IPS-18a (cell line): ENCODE data around the gene ITGB3.

Experiments
- H3K27ac ChIP-seq: one replicate; pipeline ENCODE4 v1.5.1; 2013; ENCODE audit warnings: low read length
- H3K27me3 ChIP-seq: one replicate; pipeline ENCODE4 v1.6.1; 2013; ENCODE audit warnings: mild to moderate bottlenecking, low read length; ENCODE audit not compliant: control insufficient read depth, insufficient read depth
- H3K36me3 ChIP-seq: one replicate; pipeline ENCODE4 v1.6.1; 2013; ENCODE audit warnings: low read depth, low read length; ENCODE audit not compliant: control insufficient read depth
- H3K4me1 ChIP-seq: one replicate; pipeline ENCODE4 v1.6.1; 2013; ENCODE audit warnings: low read depth, low read length; ENCODE audit not compliant: control insufficient read depth
- H3K4me3 ChIP-seq: one replicate; pipeline ENCODE4 v1.5.1; 2013; ENCODE audit warnings: low read length
- H3K9ac ChIP-seq: one replicate; pipeline ENCODE4 v1.6.1; 2013; ENCODE audit warnings: mild to moderate bottlenecking, low read length, moderate library complexity
- H3K9me3 ChIP-seq: one replicate; pipeline ENCODE4 v1.6.1; 2013; ENCODE audit warnings: low read depth, low read length; ENCODE audit not compliant: control insufficient read depth

Gene ITGB3

DNA sequence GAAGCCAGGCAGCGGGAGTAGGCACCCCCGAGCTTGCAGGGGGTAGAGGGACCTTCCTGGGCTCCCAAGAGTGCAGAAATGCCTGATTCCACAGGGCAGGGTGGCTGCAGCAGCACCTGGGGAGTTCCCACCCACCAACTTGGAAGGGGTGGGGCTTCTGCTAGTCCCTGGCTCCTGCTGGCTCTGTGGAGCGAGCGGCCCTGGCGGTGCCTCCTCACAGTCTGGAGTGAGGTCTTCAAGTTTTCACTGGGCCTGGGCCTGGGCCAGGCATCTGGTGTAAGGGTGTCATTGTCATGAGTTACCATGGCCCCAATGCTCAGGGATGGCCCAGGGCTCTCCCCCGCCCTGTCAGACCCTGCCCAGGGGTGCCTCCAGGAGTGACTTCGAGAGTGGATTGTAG, 15.8 kb upstream of the ITGB3 start:
- no peak overlapping the region for H3K9ac ChIP-seq
- H3K9me3 ChIP-seq: no peaks in the 10 kb centered on the region
- H3K27me3 ChIP-seq: no peaks in the 10 kb centered on the region
- no peak overlapping the region for H3K27ac ChIP-seq
- no peaks in the 10 kb centered on the region for H3K4me1 ChIP-seq
- H3K4me3 ChIP-seq: no peak overlapping the region
- H3K36me3 ChIP-seq: no peaks in the 10 kb centered on the region

DNA sequence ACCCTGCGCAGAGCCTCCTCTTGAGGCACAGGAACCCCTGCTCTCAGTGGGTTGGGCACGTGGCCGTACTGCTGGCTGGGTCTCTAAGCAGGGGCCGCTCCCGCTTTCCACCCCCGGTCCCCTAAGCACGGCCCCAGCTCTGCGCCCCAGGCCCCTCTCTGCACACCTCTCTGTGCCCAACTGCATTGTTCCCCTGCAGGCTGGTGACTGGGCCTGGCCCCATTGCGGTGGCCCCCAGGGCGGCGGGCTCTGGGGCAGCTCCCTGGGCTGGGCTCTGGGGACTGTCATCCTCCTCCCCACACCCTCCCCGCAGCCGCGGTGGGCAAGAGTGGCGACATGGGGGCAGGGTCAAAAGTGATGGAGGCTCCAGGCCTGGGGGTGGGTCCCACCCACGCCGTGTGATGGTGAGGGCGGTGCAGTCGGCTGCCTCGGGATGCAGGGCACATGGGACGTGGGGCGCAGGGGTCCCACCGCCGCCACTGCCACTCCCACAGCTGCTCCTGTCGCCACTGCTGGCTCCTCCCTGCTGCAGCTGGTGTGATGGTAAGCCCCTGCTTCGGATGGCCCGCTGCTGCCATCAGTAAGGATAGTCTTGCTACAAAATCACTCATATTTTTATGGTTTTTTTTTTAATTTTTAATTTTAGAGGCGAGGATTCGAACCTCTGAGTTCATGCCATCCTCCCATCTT, 15.2 kb upstream of the ITGB3 start:
- H3K9me3 ChIP-seq: no peaks in the 10 kb centered on the region
- no peak overlapping the region for H3K4me3 ChIP-seq
- no peaks in the 10 kb centered on the region for H3K27me3 ChIP-seq
- H3K27ac ChIP-seq: no peak overlapping the region
- no peak overlapping the region for H3K9ac ChIP-seq
- H3K36me3 ChIP-seq: no peaks in the 10 kb centered on the region
- no peaks in the 10 kb centered on the region for H3K4me1 ChIP-seq

DNA sequence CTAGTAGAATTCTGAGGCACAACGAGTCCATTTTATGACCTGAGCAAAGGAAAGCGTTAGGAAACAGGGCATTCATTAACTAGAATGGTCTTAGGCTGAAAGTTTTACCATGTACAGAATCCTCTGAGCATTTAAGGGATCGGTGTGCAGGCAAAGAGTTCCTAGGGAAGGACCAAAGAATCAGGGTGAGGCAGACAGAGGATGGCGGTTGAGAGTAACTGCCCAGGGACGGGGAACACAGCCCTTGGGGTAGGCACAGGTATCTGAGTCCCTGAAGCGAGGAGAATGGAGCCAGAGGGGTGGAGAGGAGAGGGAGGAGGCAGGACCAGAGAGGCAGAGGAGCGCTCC, 14.0 kb upstream of the ITGB3 start:
- Histone ChIP-seq H3K27me3 (no peaks in the 10 kb centered on the region), H3K9ac (no peak overlapping the region), H3K4me1 (no peaks in the 10 kb centered on the region), H3K4me3 (no peak overlapping the region), H3K9me3 (no peaks in the 10 kb centered on the region), H3K36me3 (no peaks in the 10 kb centered on the region), H3K27ac (no peak overlapping the region)

DNA sequence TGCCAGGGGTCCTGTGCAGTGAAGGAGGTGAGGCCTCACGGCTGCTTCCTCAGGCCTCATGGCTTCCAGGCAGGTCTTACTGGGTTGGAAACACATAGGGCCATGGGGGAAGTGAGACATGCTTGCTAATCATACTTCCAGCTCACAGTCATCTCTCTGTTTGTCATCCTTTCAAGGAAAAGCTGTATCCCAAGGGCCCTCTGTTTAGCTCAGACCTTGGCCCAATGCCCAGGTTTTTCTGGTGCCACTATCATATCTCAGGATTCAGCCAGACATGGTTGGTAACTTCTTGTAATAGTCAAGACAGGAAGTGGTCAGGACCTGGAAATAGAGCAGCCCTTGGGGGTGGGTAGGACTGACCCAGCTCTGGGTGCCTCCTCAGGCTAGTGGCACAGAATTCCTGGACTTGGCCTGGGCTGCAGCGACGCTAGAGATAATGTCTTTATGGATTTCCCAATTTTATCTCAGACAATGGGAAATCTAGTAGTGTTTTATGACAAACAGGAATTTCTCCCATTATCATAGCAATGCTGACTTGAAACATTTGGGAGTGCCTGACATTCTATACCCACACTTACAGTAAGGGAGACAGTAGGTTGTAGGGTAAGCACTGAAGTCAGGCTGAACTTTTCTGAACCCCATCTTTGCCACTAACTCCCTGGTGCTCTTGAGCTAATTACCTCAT, 13.5 kb upstream of the ITGB3 start:
- Histone ChIP-seq H3K4me1 (no peaks in the 10 kb centered on the region), H3K36me3 (no peaks in the 10 kb centered on the region), H3K27me3 (no peaks in the 10 kb centered on the region), H3K9ac (no peak overlapping the region), H3K9me3 (no peaks in the 10 kb centered on the region), H3K4me3 (no peak overlapping the region), H3K27ac (no peak overlapping the region)

DNA sequence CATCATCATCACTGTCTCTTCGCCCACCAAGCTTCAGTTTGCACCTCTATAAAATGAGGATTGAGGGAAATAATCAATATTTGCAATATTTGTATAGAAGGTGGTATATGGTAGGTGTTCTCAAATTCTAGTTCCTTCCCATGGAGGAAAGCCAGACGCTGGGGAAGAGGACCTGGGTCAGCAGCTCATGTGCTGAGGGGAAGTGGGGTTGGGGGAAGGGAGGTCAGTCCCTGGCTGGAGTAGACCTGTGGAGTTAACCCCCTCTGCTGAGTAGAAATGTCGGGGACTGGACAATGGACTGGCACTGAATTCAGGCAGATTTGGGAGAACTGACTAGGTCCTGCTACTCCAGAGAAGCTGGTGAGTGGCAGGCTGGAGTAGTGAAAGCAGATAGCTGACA, 12.8 kb upstream of the ITGB3 start:
- Histone ChIP-seq H3K27ac (no peak overlapping the region), H3K9ac (no peak overlapping the region), H3K4me3 (no peak overlapping the region), H3K36me3 (no peaks in the 10 kb centered on the region), H3K9me3 (no peaks in the 10 kb centered on the region), H3K27me3 (no peaks in the 10 kb centered on the region), H3K4me1 (no peaks in the 10 kb centered on the region)

DNA sequence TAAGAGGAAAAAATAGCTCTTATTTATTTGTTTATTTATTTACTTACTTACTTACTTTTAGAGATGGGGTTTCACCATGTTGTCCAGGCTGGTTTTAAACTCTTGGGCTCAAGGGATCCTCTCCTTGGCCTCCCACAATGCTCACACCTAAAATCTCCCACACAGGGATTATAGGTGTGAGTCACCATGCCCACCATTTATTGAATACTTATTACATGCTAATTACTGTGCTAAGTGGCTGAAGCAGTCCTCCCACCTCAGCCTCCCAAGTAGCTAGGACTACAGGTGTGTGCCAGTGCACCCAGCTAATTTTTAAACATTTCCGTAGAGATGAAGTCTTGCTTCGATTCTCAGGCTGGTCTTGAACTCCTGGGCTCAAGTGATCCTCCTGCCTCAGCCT, 11.0 kb upstream of the ITGB3 start:
- H3K27ac ChIP-seq: no peak overlapping the region
- H3K36me3 ChIP-seq: no peaks in the 10 kb centered on the region
- no peaks in the 10 kb centered on the region for H3K27me3 ChIP-seq
- no peak overlapping the region for H3K4me3 ChIP-seq
- H3K9ac ChIP-seq: no peak overlapping the region
- H3K9me3 ChIP-seq: no peaks in the 10 kb centered on the region
- H3K4me1 ChIP-seq: no peaks in the 10 kb centered on the region

DNA sequence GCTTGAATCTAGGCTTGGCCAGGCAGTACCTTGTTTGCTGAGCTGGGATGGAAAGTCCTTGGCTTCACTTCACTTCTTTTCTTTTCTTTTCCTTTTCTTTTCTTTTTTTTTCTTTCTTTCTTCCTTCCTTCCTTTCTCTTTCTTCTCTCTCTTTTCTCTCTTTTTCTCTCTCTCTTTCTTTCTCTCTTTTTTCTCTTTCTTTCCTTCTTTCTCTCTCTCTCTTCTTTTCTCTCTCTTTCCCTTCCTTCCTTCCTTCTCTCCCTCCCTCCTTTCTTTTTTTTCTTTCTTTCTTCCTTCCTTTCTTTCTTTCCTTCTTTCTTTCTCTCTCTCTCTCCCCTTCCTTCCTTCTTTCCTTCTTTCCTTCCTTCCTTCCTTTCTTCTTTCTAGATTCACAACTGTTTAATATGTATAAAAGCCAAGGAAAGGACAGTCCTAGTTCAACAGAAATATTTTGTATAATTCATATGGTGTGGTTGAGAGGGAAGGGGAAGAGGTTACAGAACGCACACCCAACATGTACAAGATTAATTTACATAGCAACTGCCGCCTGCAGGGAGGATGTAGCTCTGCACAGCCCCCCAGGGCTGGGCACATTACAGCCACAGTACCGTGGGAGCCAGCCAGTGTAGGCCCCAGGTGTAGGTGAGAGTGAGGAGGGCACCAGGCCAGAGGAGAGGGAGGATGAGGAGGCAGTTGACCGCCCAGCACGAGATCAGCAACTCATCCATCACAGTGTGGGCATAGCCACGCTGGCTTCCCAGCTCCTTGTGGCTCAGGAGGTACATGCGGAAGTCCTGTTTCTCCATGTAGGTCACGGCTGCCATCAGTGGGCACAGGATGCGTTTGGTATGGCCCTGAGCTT, 9.7 kb upstream of the ITGB3 start:
- no peak overlapping the region for H3K4me3 ChIP-seq
- H3K9me3 ChIP-seq: no peaks in the 10 kb centered on the region
- H3K4me1 ChIP-seq: no peaks in the 10 kb centered on the region
- H3K9ac ChIP-seq: no peak overlapping the region
- no peaks in the 10 kb centered on the region for H3K27me3 ChIP-seq
- no peaks in the 10 kb centered on the region for H3K36me3 ChIP-seq
- no peak overlapping the region for H3K27ac ChIP-seq

DNA sequence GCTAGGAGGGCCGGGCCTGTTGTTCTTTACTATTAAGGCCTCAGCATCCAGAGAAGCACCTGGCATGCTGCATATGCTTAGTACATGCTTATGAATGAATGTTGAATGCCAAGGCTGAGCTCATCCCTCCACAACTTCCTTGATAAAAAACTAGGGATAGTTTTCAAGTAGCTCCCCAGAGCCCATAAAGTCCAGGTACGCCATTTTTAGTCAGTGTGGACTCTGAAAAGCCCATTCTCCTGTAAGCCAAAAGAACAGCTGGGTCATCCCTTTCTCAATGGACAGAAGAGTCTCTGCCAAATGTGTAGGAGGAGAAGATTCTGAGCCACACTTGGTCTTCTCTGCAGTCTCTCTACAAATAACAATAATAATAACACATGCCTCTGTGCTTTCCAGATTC, 8.9 kb upstream of the ITGB3 start:
- Histone ChIP-seq H3K4me1 (no peaks in the 10 kb centered on the region), H3K27ac (no peak overlapping the region), H3K9me3 (no peaks in the 10 kb centered on the region), H3K9ac (no peak overlapping the region), H3K4me3 (no peak overlapping the region), H3K27me3 (no peaks in the 10 kb centered on the region), H3K36me3 (no peaks in the 10 kb centered on the region)

DNA sequence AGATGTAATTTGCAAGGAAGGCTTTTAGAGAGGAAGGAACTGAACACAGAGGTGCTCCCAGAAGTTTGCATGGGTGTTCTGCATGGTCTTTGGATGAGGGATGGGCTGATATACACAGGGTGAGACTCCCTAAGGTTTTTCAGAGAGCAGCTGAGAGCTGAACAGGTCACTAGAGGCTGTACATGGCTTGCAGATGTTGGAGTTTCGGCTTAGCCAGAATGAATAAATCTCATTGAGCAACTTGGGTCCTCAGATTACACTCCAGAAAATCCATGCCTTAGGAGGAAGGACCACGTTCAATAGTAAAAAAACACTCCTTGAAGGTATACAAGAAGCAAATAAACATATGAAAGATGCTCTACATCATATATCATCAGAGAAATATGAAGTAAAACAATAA, 7.5 kb upstream of the ITGB3 start:
- no peak overlapping the region for H3K27ac ChIP-seq
- H3K9ac ChIP-seq: no peak overlapping the region
- no peaks in the 10 kb centered on the region for H3K9me3 ChIP-seq
- no peaks in the 10 kb centered on the region for H3K27me3 ChIP-seq
- H3K4me1 ChIP-seq: peaks cover 4% of the 10 kb centered on the region
- H3K36me3 ChIP-seq: no peaks in the 10 kb centered on the region
- no peak overlapping the region for H3K4me3 ChIP-seq

DNA sequence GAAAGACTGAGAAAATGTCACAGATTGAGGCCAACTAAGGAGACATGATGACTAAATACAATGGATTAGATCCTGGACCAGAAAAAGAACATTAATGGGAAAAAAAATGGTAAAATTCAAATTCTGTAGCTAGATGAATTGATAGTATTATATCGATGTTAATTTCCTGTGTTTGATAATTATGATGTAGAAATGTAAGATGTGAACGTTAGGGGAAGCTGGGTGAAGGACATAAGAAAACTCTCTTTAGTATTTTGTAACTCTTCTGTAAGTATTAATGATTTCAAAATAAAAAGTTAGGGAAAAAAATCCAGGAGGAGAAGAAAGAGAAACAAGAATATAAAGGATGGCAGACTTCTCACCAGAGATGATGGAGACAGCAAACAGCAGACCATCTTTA, 2.8 kb upstream of the ITGB3 start:
- Histone ChIP-seq H3K4me3 (no peak overlapping the region), H3K36me3 (no peaks in the 10 kb centered on the region), H3K4me1 (peaks cover 22% of the 10 kb centered on the region), H3K9ac (no peak overlapping the region), H3K9me3 (no peaks in the 10 kb centered on the region), H3K27me3 (peaks cover 40% of the 10 kb centered on the region), H3K27ac (no peak overlapping the region)

DNA sequence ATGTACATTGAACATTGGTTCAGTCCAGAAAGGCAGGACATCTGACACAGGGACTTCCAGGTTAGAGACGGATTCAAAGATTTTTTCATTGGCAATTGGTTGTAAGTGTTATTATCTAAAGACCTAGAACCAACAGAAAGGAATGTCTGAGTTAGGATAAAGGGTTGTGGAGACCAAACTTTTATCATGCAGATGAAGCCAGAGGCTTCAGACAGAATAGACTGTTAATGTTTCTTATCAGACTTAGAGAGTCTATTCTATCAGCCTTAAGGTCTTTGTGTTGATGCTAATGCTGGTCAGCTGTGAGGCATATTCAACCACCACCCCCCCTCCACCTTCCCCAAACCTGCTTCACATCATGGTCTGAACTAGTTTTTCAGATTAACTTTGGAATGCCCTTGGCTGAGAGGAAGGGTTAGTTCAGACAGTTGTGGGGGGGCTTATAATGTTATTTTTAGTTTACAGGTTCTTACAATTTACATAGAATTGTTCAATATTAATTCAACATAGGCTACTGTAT, 2.1 kb upstream of the ITGB3 start:
- no peaks in the 10 kb centered on the region for H3K9me3 ChIP-seq
- no peak overlapping the region for H3K9ac ChIP-seq
- peaks cover 46% of the 10 kb centered on the region for H3K27me3 ChIP-seq
- no peaks in the 10 kb centered on the region for H3K36me3 ChIP-seq
- peaks cover 22% of the 10 kb centered on the region for H3K4me1 ChIP-seq
- no peak overlapping the region for H3K27ac ChIP-seq
- no peak overlapping the region for H3K4me3 ChIP-seq
